ENCODE data around the gene PTPN14. TPM values are rescaled to one million over a fixed set of nuclear protein-coding genes. Genes with fewer than 3 reads are reported as not detected.
"Not testable (repeated sequence)": the region's sequence is repeated elsewhere in the genome, so short reads cannot be mapped to it uniquely, and the experiment has no call there.

PTPN14 gene
- total and polyA plus RNA-seq, 2 experiments from 2014 or later: 18.7 to 70.2 TPM

DNA sequence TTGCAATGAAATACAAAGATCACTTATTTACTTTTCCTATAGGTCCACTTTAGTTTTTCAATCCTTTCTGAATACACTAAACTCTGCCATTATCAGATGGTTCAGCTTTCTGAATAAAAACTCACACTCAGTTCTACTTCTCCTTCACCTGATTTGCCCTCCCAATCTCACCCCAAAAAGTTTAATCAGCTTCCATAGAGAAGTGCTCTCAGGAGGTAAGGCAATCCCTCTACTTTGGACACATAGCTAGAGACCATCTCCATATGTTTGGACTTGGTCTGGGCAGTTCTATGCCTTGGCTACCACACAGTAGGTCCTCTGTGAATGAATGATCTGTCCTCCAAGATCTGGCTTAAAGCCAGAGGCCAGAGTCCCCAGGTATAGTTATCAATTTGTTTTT is 40.9 kb downstream of the PTPN14 start (continued):
- TF ChIP-seq CTCF (conservative IDR thresholded peaks at IDR 0.05; ENCODE audit: low read depth in 2 of 2): no peak

DNA sequence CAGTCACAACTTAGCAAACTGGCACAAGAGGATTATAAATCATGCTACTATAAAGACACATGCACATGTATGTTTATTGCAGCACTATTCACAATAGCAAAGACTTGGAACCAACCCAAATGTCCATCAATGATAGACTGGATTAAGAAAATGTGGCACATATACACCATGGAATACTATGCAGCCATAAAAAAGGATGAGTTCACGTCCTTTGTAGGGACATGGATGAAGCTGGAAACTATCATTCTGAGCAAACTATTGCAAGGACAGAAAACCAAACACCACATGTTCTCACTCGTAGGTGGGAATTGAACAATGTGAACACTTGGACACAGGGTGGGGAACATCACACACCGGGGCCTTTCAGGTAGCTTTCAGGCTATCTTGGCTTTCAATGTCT is 41.8 kb downstream of the PTPN14 start:
- H4K20me1 ChIP-seq (replicated peaks; ENCODE audit: insufficient read depth): peaks cover 34% of the 10 kb centered on the region
- H2AFZ ChIP-seq: not testable (repeated sequence)

GRCh38 chr1:214506972-214507431 is 44.4 kb downstream of the PTPN14 start:
- Histone ChIP-seq H2AFZ (no peak overlapping the region), H3K4me2 (peak overlapping the region; percentile 53), H3K79me2 (replicated peaks; ENCODE audit: insufficient read depth) (peaks cover 97% of the 10 kb centered on the region), H3K27me3 (ENCODE audit: insufficient read depth) (no peaks in the 10 kb centered on the region), H3K4me1 (ENCODE audit: insufficient read depth) (peaks cover 39% of the 10 kb centered on the region), H3K9me2 (ENCODE audit: insufficient read depth) (0 out of 2 replicates have a peak, but pooled peaks cover 5% of the 10 kb centered on the region), H3K36me3 (ENCODE audit: insufficient read depth) (0 out of 2 replicates have a peak, but pooled peaks cover 18% of the 10 kb centered on the region), H3K27ac (ENCODE audit: low read depth) (no peak overlapping the region), H3K4me3 (no peak overlapping the region; the same call in 1 of the 2 replicates), H4K20me1 (replicated peaks; ENCODE audit: insufficient read depth) (peaks cover 31% of the 10 kb centered on the region), H3F3A (replicated peaks; ENCODE audit: low read depth) (no peaks in the 10 kb centered on the region)
- Mint-ChIP-seq H3K27ac (no peak overlapping the region), H3K4me3 (no peak overlapping the region), H3K36me3 (ENCODE audit: low read depth) (peaks cover 42% of the 10 kb centered on the region), H3K9me3 (peaks cover 30% of the 10 kb centered on the region), H3K27me3 (ENCODE audit: insufficient read depth, low read depth, poor library complexity) (peaks cover 4% of the 10 kb centered on the region), H3K4me1 (peaks cover 30% of the 10 kb centered on the region)
- DNase-seq (ENCODE audit: low spot score): peak; percentile 51
- peak; percentile 82 for ATAC-seq
- TF ChIP-seq, protein P1, sequence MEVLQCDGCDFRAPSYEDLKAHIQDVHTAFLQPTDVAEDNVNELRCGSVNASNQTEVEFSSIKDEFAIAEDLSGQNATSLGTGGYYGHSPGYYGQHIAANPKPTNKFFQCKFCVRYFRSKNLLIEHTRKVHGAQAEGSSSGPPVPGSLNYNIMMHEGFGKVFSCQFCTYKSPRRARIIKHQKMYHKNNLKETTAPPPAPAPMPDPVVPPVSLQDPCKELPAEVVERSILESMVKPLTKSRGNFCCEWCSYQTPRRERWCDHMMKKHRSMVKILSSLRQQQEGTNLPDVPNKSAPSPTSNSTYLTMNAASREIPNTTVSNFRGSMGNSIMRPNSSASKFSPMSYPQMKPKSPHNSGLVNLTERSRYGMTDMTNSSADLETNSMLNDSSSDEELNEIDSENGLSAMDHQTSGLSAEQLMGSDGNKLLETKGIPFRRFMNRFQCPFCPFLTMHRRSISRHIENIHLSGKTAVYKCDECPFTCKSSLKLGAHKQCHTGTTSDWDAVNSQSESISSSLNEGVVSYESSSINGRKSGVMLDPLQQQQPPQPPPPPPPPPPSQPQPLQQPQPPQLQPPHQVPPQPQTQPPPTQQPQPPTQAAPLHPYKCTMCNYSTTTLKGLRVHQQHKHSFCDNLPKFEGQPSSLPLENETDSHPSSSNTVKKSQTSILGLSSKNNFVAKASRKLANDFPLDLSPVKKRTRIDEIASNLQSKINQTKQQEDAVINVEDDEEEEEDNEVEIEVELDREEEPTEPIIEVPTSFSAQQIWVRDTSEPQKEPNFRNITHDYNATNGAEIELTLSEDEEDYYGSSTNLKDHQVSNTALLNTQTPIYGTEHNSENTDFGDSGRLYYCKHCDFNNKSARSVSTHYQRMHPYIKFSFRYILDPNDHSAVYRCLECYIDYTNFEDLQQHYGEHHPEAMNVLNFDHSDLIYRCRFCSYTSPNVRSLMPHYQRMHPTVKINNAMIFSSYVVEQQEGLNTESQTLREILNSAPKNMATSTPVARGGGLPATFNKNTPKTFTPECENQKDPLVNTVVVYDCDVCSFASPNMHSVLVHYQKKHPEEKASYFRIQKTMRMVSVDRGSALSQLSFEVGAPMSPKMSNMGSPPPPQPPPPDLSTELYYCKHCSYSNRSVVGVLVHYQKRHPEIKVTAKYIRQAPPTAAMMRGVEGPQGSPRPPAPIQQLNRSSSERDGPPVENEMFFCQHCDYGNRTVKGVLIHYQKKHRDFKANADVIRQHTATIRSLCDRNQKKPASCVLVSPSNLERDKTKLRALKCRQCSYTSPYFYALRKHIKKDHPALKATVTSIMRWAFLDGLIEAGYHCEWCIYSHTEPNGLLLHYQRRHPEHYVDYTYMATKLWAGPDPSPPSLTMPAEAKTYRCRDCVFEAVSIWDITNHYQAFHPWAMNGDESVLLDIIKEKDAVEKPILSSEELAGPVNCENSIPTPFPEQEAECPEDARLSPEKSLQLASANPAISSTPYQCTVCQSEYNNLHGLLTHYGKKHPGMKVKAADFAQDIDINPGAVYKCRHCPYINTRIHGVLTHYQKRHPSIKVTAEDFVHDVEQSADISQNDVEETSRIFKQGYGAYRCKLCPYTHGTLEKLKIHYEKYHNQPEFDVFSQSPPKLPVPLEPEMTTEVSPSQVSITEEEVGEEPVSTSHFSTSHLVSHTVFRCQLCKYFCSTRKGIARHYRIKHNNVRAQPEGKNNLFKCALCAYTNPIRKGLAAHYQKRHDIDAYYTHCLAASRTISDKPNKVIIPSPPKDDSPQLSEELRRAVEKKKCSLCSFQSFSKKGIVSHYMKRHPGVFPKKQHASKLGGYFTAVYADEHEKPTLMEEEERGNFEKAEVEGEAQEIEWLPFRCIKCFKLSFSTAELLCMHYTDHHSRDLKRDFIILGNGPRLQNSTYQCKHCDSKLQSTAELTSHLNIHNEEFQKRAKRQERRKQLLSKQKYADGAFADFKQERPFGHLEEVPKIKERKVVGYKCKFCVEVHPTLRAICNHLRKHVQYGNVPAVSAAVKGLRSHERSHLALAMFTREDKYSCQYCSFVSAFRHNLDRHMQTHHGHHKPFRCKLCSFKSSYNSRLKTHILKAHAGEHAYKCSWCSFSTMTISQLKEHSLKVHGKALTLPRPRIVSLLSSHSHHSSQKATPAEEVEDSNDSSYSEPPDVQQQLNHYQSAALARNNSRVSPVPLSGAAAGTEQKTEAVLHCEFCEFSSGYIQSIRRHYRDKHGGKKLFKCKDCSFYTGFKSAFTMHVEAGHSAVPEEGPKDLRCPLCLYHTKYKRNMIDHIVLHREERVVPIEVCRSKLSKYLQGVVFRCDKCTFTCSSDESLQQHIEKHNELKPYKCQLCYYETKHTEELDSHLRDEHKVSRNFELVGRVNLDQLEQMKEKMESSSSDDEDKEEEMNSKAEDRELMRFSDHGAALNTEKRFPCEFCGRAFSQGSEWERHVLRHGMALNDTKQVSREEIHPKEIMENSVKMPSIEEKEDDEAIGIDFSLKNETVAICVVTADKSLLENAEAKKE (CRISPR knock-in tag; IDR thresholded peaks at IDR 0.05): no peak
- no peak for TF ChIP-seq EZH2phosphoT487 (IDR thresholded peaks at IDR 0.05; ENCODE audit: unreplicated experiment)
- TF ChIP-seq NANOG (IDR thresholded peaks at IDR 0.05; ENCODE audit: borderline replicate concordance): no peak
- no peak for TF ChIP-seq JUNB (IDR thresholded peaks at IDR 0.05; ENCODE audit: unreplicated experiment)
- no peak for TF ChIP-seq ZNF331 (CRISPR knock-in tag; IDR thresholded peaks at IDR 0.05; ENCODE audit: low read depth)
- no peak for TF ChIP-seq CTCF (conservative IDR thresholded peaks at IDR 0.05; ENCODE audit: low read depth in 2 of 2)
- no peak for TF ChIP-seq ETS1 (IDR thresholded peaks at IDR 0.05)
- TF ChIP-seq EZH2 (IDR thresholded peaks at IDR 0.05; ENCODE audit: low read depth, unreplicated experiment): no peak

More for the DNA sequence above, 41.8 kb downstream of the PTPN14 start:
- H3K4me2 ChIP-seq; H3F3A ChIP-seq (replicated peaks; ENCODE audit: low read depth); H3K27me3 ChIP-seq (ENCODE audit: insufficient read depth); H3K4me3 ChIP-seq; DNase-seq (ENCODE audit: low spot score); H3K27ac Mint-ChIP-seq; H3K9me2 ChIP-seq (ENCODE audit: insufficient read depth); H3K4me3 Mint-ChIP-seq; H3K27ac ChIP-seq (ENCODE audit: low read depth); ATAC-seq: not testable (repeated sequence)
- peaks cover 32% of the 10 kb centered on the region for H3K9me3 Mint-ChIP-seq
- 0 out of 2 replicates have a peak, but pooled peaks cover 18% of the 10 kb centered on the region for H3K36me3 ChIP-seq (ENCODE audit: insufficient read depth)
- H3K79me2 ChIP-seq (replicated peaks; ENCODE audit: insufficient read depth): peaks cover 97% of the 10 kb centered on the region
- peaks cover 29% of the 10 kb centered on the region for H3K27me3 Mint-ChIP-seq (ENCODE audit: insufficient read depth, low read depth, poor library complexity)
- H3K4me1 ChIP-seq (ENCODE audit: insufficient read depth): peaks cover 47% of the 10 kb centered on the region
- H3K36me3 Mint-ChIP-seq (ENCODE audit: low read depth): peaks cover 46% of the 10 kb centered on the region
- H3K4me1 Mint-ChIP-seq: peaks cover 38% of the 10 kb centered on the region

Data from GM23338 (cell line).